Smooth muscle cell (in vitro differentiated cells): ENCODE results near the gene PSMC1. TPM values are rescaled to one million over a fixed set of nuclear protein-coding genes. Genes with fewer than 3 reads are reported as not detected.
A peak's percentile ranks its signal among the peaks of the same experiment; 100 is the strongest.

Source experiments
- DNase-seq: peaks from one replicate; lab custom pipeline; 2025; ENCODE audit not compliant: unreplicated experiment; lab: John Stamatoyannopoulos, UW
- H2AFZ ChIP-seq: fragments of 200-600 bp; sonication (generic); 2 replicates; pipeline ENCODE4 v1.6.0; 2016; ENCODE audit warnings: antibody characterized with exemption, low read depth, mild to moderate bottlenecking
- H3F3A ChIP-seq: fragments of 200-600 bp; sonication (generic); 2 replicates; pipeline ENCODE4 v1.6.0; 2017; ENCODE audit warnings: antibody characterized with exemption, low read depth
- H3K27ac ChIP-seq: fragments of 200-600 bp; sonication (generic); 2 replicates; pipeline ENCODE4 v1.5.1; 2016; ENCODE audit warnings: low read depth, mild to moderate bottlenecking
- H3K27me3 ChIP-seq: fragments of 200-600 bp; sonication (generic); 2 replicates; pipeline ENCODE4 v1.6.1; 2016; ENCODE audit warnings: low read depth, mild to moderate bottlenecking
- H3K36me3 ChIP-seq: fragments of 200-600 bp; sonication (generic); 2 replicates; pipeline ENCODE4 v1.5.1; 2016; ENCODE audit warnings: low read depth
- H3K4me1 ChIP-seq: fragments of 200-600 bp; sonication (generic); 2 replicates; pipeline ENCODE4 v1.5.1; 2016; ENCODE audit warnings: low read depth
- H3K4me2 ChIP-seq: fragments of 200-600 bp; sonication (generic); 2 replicates; pipeline ENCODE4 v1.6.0; 2016; ENCODE audit warnings: mild to moderate bottlenecking
- H3K4me3 ChIP-seq: fragments of 200-600 bp; sonication (generic); 2 replicates; pipeline ENCODE4 v1.5.1; 2016; ENCODE audit warnings: mild to moderate bottlenecking
- H3K79me2 ChIP-seq: fragments of 200-600 bp; sonication (generic); 2 replicates; pipeline ENCODE4 v1.6.0; 2016; ENCODE audit warnings: low read depth, mild to moderate bottlenecking
- H3K9ac ChIP-seq: fragments of 200-600 bp; sonication (generic); 2 replicates; pipeline ENCODE4 v1.6.0; 2016; ENCODE audit warnings: low read depth
- H3K9me3 ChIP-seq: fragments of 200-600 bp; sonication (generic); replicated peaks from 2 replicates; pipeline ENCODE4 v1.5.1; 2016; ENCODE audit warnings: low read depth
- H4K20me1 ChIP-seq: fragments of 200-600 bp; sonication (generic); 2 replicates; pipeline ENCODE4 v1.6.0; 2016; ENCODE audit warnings: low read depth
- WGBS: methylation state at CpG from one replicate; pipeline ENCODE4 v1.1.7; 2016; ENCODE audit warnings: low lambda C conversion rate; 5-methylcytosine and 5-hydroxymethylcytosine counted together
- polyA plus RNA-seq: library from polyadenylated mRNA; unstranded; fragments of >200 nt; fragmentation: Nextera tagmentation; extraction: Ambion mirVana; gene quantifications from 2 replicates; pipeline ENCODE4 v1.2.1, GENCODE V29; 2016
- total RNA-seq: library from RNA; depleted of rRNA; stranded (reverse); fragments of >200 nt; gene quantifications from 2 replicates; pipeline ENCODE4 v1.2.3, GENCODE V29; 2014
- TF ChIP-seq, protein P1 (sequence below): fragments of 200-600 bp; sonication (generic); IDR thresholded peaks from 2 replicates; pipeline ENCODE4 v1.5.1; 2017; ENCODE audit warnings: borderline replicate concordance, mild to moderate bottlenecking, antibody characterized with exemption; ENCODE audit not compliant: insufficient read depth, poor library complexity, severe bottlenecking

Gene PSMC1
- total and polyA plus RNA-seq, 2 experiments from 2014 or later: 151 to 172 TPM

DNA sequence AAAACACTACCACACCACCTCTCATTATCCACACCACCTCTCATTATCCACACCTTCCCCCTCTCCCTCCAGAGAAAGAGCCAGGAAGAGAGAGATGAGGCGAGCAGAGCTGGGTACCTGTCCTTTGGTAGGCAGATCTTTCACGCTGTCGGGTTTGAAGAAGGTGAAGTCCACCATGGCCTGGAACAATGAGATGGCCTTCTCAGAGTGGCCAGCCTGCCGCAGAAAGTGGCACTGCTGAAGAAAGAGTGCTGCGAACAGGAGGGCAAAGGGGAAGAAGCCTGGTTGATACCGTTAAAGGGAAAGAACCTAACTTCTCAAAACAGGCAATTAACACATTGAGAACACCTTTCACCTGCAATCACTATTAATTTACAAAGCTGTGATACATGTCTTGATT lies 44.8 kb downstream of the PSMC1 start:
- Histone ChIP-seq H3K79me2 (no peaks in the 10 kb centered on the region), H3K27ac (no peak overlapping the region), H3K9me3 (no peaks in the 10 kb centered on the region), H3K27me3 (no peaks in the 10 kb centered on the region), H3K4me3 (no peak overlapping the region), H4K20me1 (no peaks in the 10 kb centered on the region), H3F3A (no peaks in the 10 kb centered on the region), H3K9ac (no peak overlapping the region), H3K4me2 (no peak overlapping the region), H3K4me1 (no peaks in the 10 kb centered on the region), H3K36me3 (no peaks in the 10 kb centered on the region), H2AFZ (no peak overlapping the region)
- TF ChIP-seq, protein P1, sequence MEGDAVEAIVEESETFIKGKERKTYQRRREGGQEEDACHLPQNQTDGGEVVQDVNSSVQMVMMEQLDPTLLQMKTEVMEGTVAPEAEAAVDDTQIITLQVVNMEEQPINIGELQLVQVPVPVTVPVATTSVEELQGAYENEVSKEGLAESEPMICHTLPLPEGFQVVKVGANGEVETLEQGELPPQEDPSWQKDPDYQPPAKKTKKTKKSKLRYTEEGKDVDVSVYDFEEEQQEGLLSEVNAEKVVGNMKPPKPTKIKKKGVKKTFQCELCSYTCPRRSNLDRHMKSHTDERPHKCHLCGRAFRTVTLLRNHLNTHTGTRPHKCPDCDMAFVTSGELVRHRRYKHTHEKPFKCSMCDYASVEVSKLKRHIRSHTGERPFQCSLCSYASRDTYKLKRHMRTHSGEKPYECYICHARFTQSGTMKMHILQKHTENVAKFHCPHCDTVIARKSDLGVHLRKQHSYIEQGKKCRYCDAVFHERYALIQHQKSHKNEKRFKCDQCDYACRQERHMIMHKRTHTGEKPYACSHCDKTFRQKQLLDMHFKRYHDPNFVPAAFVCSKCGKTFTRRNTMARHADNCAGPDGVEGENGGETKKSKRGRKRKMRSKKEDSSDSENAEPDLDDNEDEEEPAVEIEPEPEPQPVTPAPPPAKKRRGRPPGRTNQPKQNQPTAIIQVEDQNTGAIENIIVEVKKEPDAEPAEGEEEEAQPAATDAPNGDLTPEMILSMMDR: no peak
- no peak for DNase-seq
- 81% methylated on average over 6 of the region's 6 CpGs for WGBS

DNA sequence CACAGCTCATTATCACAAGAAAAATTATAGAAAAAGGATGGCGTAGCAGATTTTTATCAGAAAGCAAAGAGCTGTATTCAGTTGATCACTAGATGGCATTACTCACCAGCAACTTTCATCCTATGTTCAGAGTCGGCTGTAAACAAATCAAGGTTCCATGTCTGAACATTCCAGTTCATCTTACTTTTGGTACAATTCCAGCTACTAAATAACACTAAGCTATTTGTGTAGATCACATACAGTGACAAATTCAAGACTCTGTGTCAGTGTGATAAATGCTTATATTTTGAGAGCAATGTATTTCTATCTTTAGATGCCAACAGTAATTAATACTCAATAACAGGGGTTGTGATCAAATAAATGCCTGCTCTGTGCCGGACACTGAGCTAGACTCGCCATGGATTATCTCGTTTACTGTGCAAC lies 45.3 kb downstream of the PSMC1 start:
- no peak for DNase-seq
- Histone ChIP-seq H3K4me3 (no peak overlapping the region), H3F3A (no peaks in the 10 kb centered on the region), H3K4me1 (no peaks in the 10 kb centered on the region), H2AFZ (no peak overlapping the region), H3K27me3 (no peaks in the 10 kb centered on the region), H3K36me3 (no peaks in the 10 kb centered on the region), H4K20me1 (no peaks in the 10 kb centered on the region), H3K79me2 (no peaks in the 10 kb centered on the region), H3K27ac (no peak overlapping the region), H3K9ac (no peak overlapping the region), H3K9me3 (no peaks in the 10 kb centered on the region), H3K4me2 (no peak overlapping the region)
- 81% methylated on average over 5 of the region's 5 CpGs for WGBS
- TF ChIP-seq, protein P1: peak; percentile 49

DNA sequence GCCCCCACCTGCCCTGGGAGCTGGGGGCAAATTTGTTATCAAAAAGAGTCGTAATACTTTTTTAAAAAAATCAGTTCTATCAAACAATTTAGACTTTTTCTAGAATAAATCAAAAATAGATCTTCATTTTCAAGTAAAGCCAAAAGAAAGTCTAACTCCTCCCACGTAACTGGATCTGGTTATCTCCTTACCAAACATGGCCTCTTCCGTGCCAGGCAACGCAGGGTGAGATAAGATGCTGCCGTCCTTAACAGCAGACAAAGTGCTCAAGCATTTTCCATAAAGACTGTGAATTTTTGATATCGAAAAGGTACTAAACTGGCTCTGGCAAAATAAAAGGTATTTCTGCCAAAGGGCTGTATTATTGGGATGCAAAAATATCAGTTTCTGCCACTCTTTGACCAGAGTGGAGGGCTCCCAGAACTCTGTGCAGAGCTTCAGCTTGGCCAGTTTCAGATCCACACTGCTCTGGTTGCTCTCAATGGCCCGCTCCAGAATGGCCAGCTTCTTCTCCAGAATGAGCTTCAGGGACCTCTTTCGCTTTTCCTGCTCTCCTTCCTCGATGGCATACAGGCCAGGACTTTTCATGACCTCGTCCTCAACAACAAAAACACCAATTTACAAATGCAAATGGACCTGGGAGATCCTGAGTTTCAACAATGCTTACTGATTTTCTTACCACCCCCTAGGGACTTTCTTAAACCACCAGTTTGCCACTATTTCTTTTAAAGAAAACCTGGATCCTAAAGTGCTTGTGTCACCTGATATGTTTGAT lies 46.4 kb downstream of the PSMC1 start:
- no peak overlapping the region for H3K9ac ChIP-seq
- H3K27ac ChIP-seq: no peak overlapping the region
- no peaks in the 10 kb centered on the region for H3K9me3 ChIP-seq
- 76% methylated on average over 10 of the region's 10 CpGs for WGBS
- TF ChIP-seq, protein P1: no peak
- H2AFZ ChIP-seq: no peak overlapping the region
- H3K4me1 ChIP-seq: no peaks in the 10 kb centered on the region
- H3K4me2 ChIP-seq: no peak overlapping the region
- no peaks in the 10 kb centered on the region for H4K20me1 ChIP-seq
- H3K36me3 ChIP-seq: no peaks in the 10 kb centered on the region
- H3K27me3 ChIP-seq: no peaks in the 10 kb centered on the region
- H3K79me2 ChIP-seq: no peaks in the 10 kb centered on the region
- no peak overlapping the region for H3K4me3 ChIP-seq
- DNase-seq: no peak
- H3F3A ChIP-seq: no peaks in the 10 kb centered on the region

DNA sequence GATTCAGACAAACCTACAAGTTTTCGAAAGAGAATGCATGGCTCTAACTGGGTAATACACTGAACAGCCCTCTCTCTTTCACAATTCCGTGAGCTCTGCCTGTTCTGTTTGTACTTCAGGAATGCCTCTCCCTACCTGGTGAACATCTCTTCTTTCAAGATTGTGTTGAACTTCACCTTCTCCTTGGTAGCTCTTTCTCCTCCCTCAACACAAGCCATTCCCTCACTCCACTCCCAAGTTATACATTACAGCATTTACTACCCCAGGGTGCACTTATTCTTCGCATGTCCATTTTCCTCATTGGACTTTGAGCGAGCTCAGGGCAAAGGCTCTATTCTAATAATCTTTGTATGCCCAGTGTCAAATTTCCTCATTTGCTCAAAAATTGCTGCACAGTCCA lies 47.1 kb downstream of the PSMC1 start:
- Histone ChIP-seq H3K36me3 (no peaks in the 10 kb centered on the region), H3K79me2 (no peaks in the 10 kb centered on the region), H3K9me3 (no peaks in the 10 kb centered on the region), H3F3A (no peaks in the 10 kb centered on the region), H3K4me3 (no peak overlapping the region), H3K9ac (no peak overlapping the region), H2AFZ (no peak overlapping the region), H4K20me1 (no peaks in the 10 kb centered on the region), H3K27me3 (no peaks in the 10 kb centered on the region), H3K4me1 (no peaks in the 10 kb centered on the region), H3K4me2 (no peak overlapping the region), H3K27ac (no peak overlapping the region)
- TF ChIP-seq, protein P1: no peak
- DNase-seq: no peak
- WGBS: 94% methylated on average over 4 of the region's 4 CpGs
